Activated CD8-positive, alpha-beta T cell treated with anti-CD3 and anti-CD28 coated beads for 36 hours (primary cell): ENCODE data around the gene ADAMTSL4. TPM values are rescaled to one million over a fixed set of nuclear protein-coding genes. Genes with fewer than 3 reads are reported as not detected.

ENCODE experiments used
- ATAC-seq: fragments of 200-7000 bp; cut with Tn5 transposase; one replicate; pipeline ENCODE4 v1.10.0; 2021; ENCODE audit warnings: mild to moderate bottlenecking, moderate library complexity
- CTCF ChIA-PET: fragments of 350-600 bp; sonication (Branson Sonifier 250); formaldehyde crosslinking; loops from one replicate; lab custom pipeline; 2021; ENCODE audit warnings: antibody characterized with exemption; lab: Charles Lee
- POLR2A ChIA-PET: fragments of 350-600 bp; sonication (Branson Sonifier 250); formaldehyde crosslinking; loops from one replicate; lab custom pipeline; 2021; ENCODE audit warnings: antibody characterized with exemption; lab: Charles Lee
- DNase-seq: peaks from one replicate; pipeline ENCODE4 v3.0.0-alpha.2; 2020
- H3K27ac Mint-ChIP-seq: one replicate; pipeline ENCODE4 v1.8.0; 2021; ENCODE audit warnings: mild to moderate bottlenecking, mixed read lengths
- H3K27me3 Mint-ChIP-seq: one replicate; pipeline ENCODE4 v1.8.0; 2021; ENCODE audit warnings: mixed read lengths
- H3K36me3 Mint-ChIP-seq: one replicate; pipeline ENCODE4 v1.8.0; 2021; ENCODE audit warnings: low read depth, mixed read lengths
- H3K4me1 Mint-ChIP-seq: one replicate; pipeline ENCODE4 v1.8.0; 2021; ENCODE audit warnings: low read depth, mixed read lengths
- H3K4me3 Mint-ChIP-seq: one replicate; pipeline ENCODE4 v1.8.0; 2021; ENCODE audit warnings: mild to moderate bottlenecking, moderate library complexity, mixed read lengths
- H3K9me3 Mint-ChIP-seq: one replicate; pipeline ENCODE4 v1.8.0; 2021; ENCODE audit warnings: mixed read lengths
- CTCF ChIP-seq: fragments of 200-600 bp; IDR thresholded peaks from one replicate; pipeline ENCODE4 v1.8.0; 2022; ENCODE audit warnings: antibody characterized with exemption, mild to moderate bottlenecking
- intact Hi-C: fragments of 100-400 bp; cut with micrococcal nuclease; formaldehyde crosslinking; loops from one replicate; pipeline ENCODE4 v1.10.0; 2022
- total RNA-seq, 2 experiments: library from RNA; stranded (reverse); gene quantifications; one replicate each; pipeline ENCODE4 v1.2.3, GENCODE V29; 2021

The ADAMTSL4 gene
- total RNA-seq, 2 experiments from 2014 or later, result 0.11 to 0.20 TPM

- peaks cover 3% of the 10 kb centered on the region for H3K27me3 Mint-ChIP-seq
- H3K4me1 Mint-ChIP-seq, result peaks cover 24% of the 10 kb centered on the region
- ChIA-PET POLR2A (interaction anchor here (0.6 to 15.7 kb wide), 3 partner anchors 20 to 87 kb away, joined by 3 to 542 read pairs (median 4); partner anchors contain the start of gene MCL1), CTCF (no interaction called here)
- DNase-seq (peak; percentile 2), ATAC-seq (no peak)
- no peak overlapping the region for H3K4me3 Mint-ChIP-seq
- no peak for TF ChIP-seq CTCF
- intact Hi-C loops, result no loop called here
- H3K36me3 Mint-ChIP-seq, result no peaks in the 10 kb centered on the region
- no peak overlapping the region for H3K27ac Mint-ChIP-seq
- H3K9me3 Mint-ChIP-seq, result no peaks in the 10 kb centered on the region
Observed at GRCh38 chr1:150555971-150556865, 7.0 kb downstream of the ADAMTSL4 start.

DNA sequence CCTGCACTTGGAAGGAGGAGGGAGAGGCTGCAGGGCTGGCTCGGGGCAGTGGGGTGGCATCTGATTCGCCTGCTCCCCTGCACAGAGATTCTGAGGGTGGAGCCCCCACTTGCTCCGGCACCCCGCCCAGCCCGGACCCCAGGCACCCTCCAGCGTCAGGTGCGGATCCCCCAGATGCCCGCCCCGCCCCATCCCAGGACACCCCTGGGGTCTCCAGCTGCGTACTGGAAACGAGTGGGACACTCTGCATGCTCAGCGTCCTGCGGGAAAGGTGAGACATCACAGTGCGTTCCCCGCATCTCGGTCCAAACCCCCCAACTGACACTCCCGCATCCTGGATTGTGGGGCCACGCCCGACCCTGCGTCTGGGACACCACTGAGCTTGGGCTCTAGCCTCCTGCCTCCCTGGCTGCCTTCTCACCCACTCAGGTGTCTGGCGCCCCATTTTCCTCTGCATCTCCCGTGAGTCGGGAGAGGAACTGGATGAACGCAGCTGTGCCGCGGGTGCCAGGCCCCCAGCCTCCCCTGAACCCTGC lies 7.9 kb downstream of the ADAMTSL4 start:
- Mint-ChIP-seq H3K9me3 (no peaks in the 10 kb centered on the region), H3K27me3 (no peaks in the 10 kb centered on the region), H3K36me3 (no peaks in the 10 kb centered on the region), H3K4me3 (no peak overlapping the region), H3K27ac (no peak overlapping the region), H3K4me1 (peaks cover 18% of the 10 kb centered on the region)
- no peak for ATAC-seq
- intact Hi-C loops, result no loop called here
- ChIA-PET POLR2A (interaction anchor here (15.7 to 24.5 kb wide), 2 partner anchors 19 to 59 kb away, joined by 542 to 678 read pairs; partner anchors contain the start of genes ENSA and MCL1), CTCF (no interaction called here)
- TF ChIP-seq CTCF, result no peak
- DNase-seq, result no peak

DNA sequence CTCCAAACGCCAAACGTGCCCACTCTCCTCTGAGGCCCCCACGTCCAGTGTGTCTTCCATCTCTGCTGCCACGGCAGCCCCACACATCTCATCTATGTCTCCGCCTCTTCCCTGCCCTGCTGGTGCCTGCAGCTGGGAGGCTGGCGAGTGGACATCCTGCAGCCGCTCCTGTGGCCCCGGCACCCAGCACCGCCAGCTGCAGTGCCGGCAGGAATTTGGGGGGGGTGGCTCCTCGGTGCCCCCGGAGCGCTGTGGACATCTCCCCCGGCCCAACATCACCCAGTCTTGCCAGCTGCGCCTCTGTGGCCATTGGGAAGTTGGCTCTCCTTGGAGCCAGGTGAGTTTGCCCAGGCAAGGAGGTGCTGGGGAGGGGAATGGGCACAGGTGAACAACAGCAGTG lies 8.6 kb downstream of the ADAMTSL4 start:
- ATAC-seq (no peak), DNase-seq (no peak)
- no peak overlapping the region for H3K4me3 Mint-ChIP-seq
- intact Hi-C loops, result no loop called here
- no peaks in the 10 kb centered on the region for H3K9me3 Mint-ChIP-seq
- H3K27me3 Mint-ChIP-seq, result no peaks in the 10 kb centered on the region
- H3K27ac Mint-ChIP-seq, result no peak overlapping the region
- no peak for TF ChIP-seq CTCF
- H3K4me1 Mint-ChIP-seq, result peaks cover 15% of the 10 kb centered on the region
- CTCF ChIA-PET, result interaction anchor here (0.8 to 11.2 kb wide), 3 partner anchors 7 to 63 kb away, joined by 3 to 324 read pairs (median 45); partner anchors contain the start of genes ADAMTSL4 and ENSA
- no peaks in the 10 kb centered on the region for H3K36me3 Mint-ChIP-seq
- POLR2A ChIA-PET, result interaction anchor here (15.7 to 24.5 kb wide), 2 partner anchors 18 to 58 kb away, joined by 542 to 678 read pairs; partner anchors contain the start of genes ENSA and MCL1

DNA sequence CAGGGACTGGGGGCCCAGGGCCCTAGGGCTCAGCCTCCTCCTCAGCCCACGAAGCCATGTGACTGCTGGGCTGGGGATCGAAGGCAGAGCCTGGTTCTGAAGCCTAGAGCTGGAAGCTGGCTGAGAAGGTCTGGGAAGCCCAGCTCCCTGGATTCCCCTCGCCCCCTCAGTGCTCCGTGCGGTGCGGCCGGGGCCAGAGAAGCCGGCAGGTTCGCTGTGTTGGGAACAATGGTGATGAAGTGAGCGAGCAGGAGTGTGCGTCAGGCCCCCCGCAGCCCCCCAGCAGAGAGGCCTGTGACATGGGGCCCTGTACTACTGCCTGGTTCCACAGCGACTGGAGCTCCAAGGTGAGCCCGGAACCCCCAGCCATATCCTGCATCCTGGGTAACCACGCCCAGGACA lies 9.1 kb downstream of the ADAMTSL4 start:
- H3K27ac Mint-ChIP-seq, result no peak overlapping the region
- ATAC-seq, result no peak
- intact Hi-C loops, result no loop called here
- no peaks in the 10 kb centered on the region for H3K36me3 Mint-ChIP-seq
- no peak for TF ChIP-seq CTCF
- no peaks in the 10 kb centered on the region for H3K9me3 Mint-ChIP-seq
- ChIA-PET POLR2A (interaction anchor here (15.7 to 24.5 kb wide), 2 partner anchors 18 to 58 kb away, joined by 542 to 678 read pairs; partner anchors contain the start of genes ENSA and MCL1), CTCF (interaction anchor here (0.8 to 11.2 kb wide), 8 partner anchors 8 to 448 kb away, joined by 3 to 324 read pairs (median 10); partner anchors contain the start of genes ADAMTSL4, ENSA, MCL1 and MINDY1)
- DNase-seq, result no peak
- H3K4me3 Mint-ChIP-seq, result no peak overlapping the region
- H3K4me1 Mint-ChIP-seq, result peaks cover 20% of the 10 kb centered on the region
- H3K27me3 Mint-ChIP-seq, result no peaks in the 10 kb centered on the region
